PC-9 (cell line): ENCODE measurements around the gene RYR3. TPM values are rescaled to one million over a fixed set of nuclear protein-coding genes. Genes with fewer than 3 reads are reported as not detected.

Source experiments
- BruUV-seq: library from RNA; stranded (reverse); fragments of 400-500 nt; replicated peaks from 2 replicates; lab custom pipeline; 2021; lab: Mats Ljungman, UMichigan
- CTCF ChIA-PET: fragments of 300-600 bp; sonication (Branson Sonifier 250); formaldehyde crosslinking; loops from one replicate; lab custom pipeline; 2022; ENCODE audit warnings: antibody characterized with exemption; lab: Charles Lee
- POLR2A ChIA-PET: fragments of 300-600 bp; sonication (Branson Sonifier 250); formaldehyde crosslinking; loops from one replicate; lab custom pipeline; 2022; ENCODE audit warnings: antibody characterized with exemption; ENCODE audit not compliant: unreplicated experiment; lab: Charles Lee
- DNase-seq, 2 experiments: peaks; one replicate each; pipeline versions ENCODE4 v3.0.0 to v3.0.0-alpha.2; 2015 to 2022; ENCODE audit warnings: mixed read lengths in 1 of 2
- H2AFZ ChIP-seq: fragments of 200-600 bp; sonication (generic); 2 replicates; pipeline ENCODE4 v1.8.1; 2017; ENCODE audit warnings: antibody characterized with exemption
- H3F3A ChIP-seq: fragments of 200-600 bp; sonication (generic); 2 replicates; pipeline ENCODE4 v1.8.1; 2017; ENCODE audit warnings: antibody characterized with exemption, mild to moderate bottlenecking, low read depth; ENCODE audit not compliant: insufficient read depth
- H3K27ac ChIP-seq: fragments of 200-600 bp; sonication (generic); 2 replicates; pipeline ENCODE4 v1.6.1; 2016; ENCODE audit warnings: mixed run types
- H3K27me3 ChIP-seq: fragments of 200-600 bp; sonication (generic); 2 replicates; pipeline ENCODE4 v1.6.1; 2016; ENCODE audit warnings: low read depth, mixed run types; ENCODE audit not compliant: insufficient read depth
- H3K36me3 ChIP-seq: fragments of 200-600 bp; sonication (generic); 2 replicates; pipeline ENCODE4 v1.6.1; 2016; ENCODE audit warnings: low read depth, mixed run types
- H3K4me1 ChIP-seq: fragments of 200-600 bp; sonication (generic); replicated peaks from 2 replicates; pipeline ENCODE4 v1.6.1; 2016; ENCODE audit warnings: mixed run types; ENCODE audit not compliant: insufficient read depth
- H3K4me2 ChIP-seq: fragments of 200-600 bp; sonication (generic); 2 replicates; pipeline ENCODE4 v1.6.1; 2017; ENCODE audit warnings: mixed run types
- H3K4me3 ChIP-seq: fragments of 200-600 bp; sonication (generic); 2 replicates; pipeline ENCODE4 v1.6.1; 2016; ENCODE audit warnings: mixed run types
- H3K79me2 ChIP-seq: fragments of 200-600 bp; sonication (generic); 2 replicates; pipeline ENCODE4 v1.6.1; 2017; ENCODE audit warnings: low read depth, mixed run types
- H3K9me2 ChIP-seq: fragments of 200-600 bp; sonication (generic); 2 replicates; pipeline ENCODE4 v1.8.1; 2017; ENCODE audit warnings: mild to moderate bottlenecking; ENCODE audit not compliant: insufficient read depth
- H3K9me3 ChIP-seq: fragments of 200-600 bp; sonication (generic); 2 replicates; pipeline ENCODE4 v1.8.1; 2016; ENCODE audit warnings: low read depth; ENCODE audit not compliant: insufficient read depth
- H4K20me1 ChIP-seq: fragments of 200-600 bp; sonication (generic); 2 replicates; pipeline ENCODE4 v1.8.1; 2017; ENCODE audit not compliant: insufficient read depth
- CTCF ChIP-seq: fragments of 200-600 bp; sonication (generic); conservative IDR thresholded peaks from 2 replicates; pipeline ENCODE4 v1.6.1; 2017; ENCODE audit warnings: mixed run types, antibody characterized with exemption, mild to moderate bottlenecking, moderate library complexity
- EZH2 ChIP-seq: fragments of 200-600 bp; sonication (generic); IDR thresholded peaks from 2 replicates; pipeline ENCODE4 v1.8.0; 2017; ENCODE audit warnings: antibody characterized with exemption, low read depth
- intact Hi-C: fragments of 100-400 bp; cut with micrococcal nuclease; formaldehyde crosslinking; loops from one replicate; pipeline ENCODE4 v1.10.0; 2022; ENCODE audit not compliant: unreplicated experiment
- total RNA-seq: library from RNA; stranded (reverse); gene quantifications from 2 replicates; pipeline ENCODE4 v1.2.3, GENCODE V29; 2021

Gene RYR3
- total RNA-seq, 1 experiment from 2014 or later, result 0.15 TPM

DNA sequence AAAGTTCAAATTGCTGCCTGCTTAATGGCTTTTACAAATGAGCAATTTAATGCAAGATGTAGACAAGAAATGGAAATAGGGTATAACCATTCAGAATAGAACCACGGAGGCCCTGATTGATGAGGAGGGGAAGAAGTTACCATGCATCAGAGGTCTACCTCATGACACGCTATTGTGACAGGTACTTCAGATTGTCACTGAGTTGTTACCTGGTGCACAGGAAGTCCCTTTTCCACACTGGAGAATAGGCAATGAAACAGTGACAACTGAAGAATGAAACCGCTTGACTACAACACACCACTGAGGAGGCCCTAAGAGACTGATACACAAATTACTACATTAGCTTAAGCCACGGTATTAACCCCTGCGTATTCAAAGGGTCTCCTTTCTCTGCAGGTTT is 251.2 kb downstream of the RYR3 start:
- Histone ChIP-seq H3K9me2 (no peaks in the 10 kb centered on the region), H3K4me1 (no peaks in the 10 kb centered on the region), H3K4me2 (no peak overlapping the region), H4K20me1 (no peaks in the 10 kb centered on the region), H3K9me3 (no peaks in the 10 kb centered on the region), H3K27ac (no peak overlapping the region), H3K79me2 (no peaks in the 10 kb centered on the region), H3F3A (no peaks in the 10 kb centered on the region), H3K4me3 (no peak overlapping the region), H3K36me3 (no peaks in the 10 kb centered on the region), H3K27me3 (no peaks in the 10 kb centered on the region), H2AFZ (no peak overlapping the region)
- intact Hi-C loops, result no loop called here
- no peak for TF ChIP-seq CTCF
- TF ChIP-seq EZH2, result no peak
- BruUV-seq, result no TSS peak
- no peak for DNase-seq
- CTCF ChIA-PET, result no interaction called here
- POLR2A ChIA-PET, result no interaction called here

GRCh38 chr15:33565094-33565493 is 254.3 kb downstream of the RYR3 start:
- intact Hi-C loops, result no loop called here
- H3K4me1 ChIP-seq, result no peaks in the 10 kb centered on the region
- no peaks in the 10 kb centered on the region for H4K20me1 ChIP-seq
- no TSS peak for BruUV-seq
- ChIA-PET POLR2A (no interaction called here), CTCF (no interaction called here)
- no peaks in the 10 kb centered on the region for H3K79me2 ChIP-seq
- peak; percentile 20 to 64 for DNase-seq
- no peak overlapping the region for H3K4me3 ChIP-seq
- no peak overlapping the region for H3K4me2 ChIP-seq
- H3K9me2 ChIP-seq, result no peaks in the 10 kb centered on the region
- no peak for TF ChIP-seq CTCF
- TF ChIP-seq EZH2, result no peak
- no peak overlapping the region for H3K27ac ChIP-seq
- no peaks in the 10 kb centered on the region for H3F3A ChIP-seq
- H3K9me3 ChIP-seq, result no peaks in the 10 kb centered on the region
- H3K27me3 ChIP-seq, result no peaks in the 10 kb centered on the region
- H3K36me3 ChIP-seq, result no peaks in the 10 kb centered on the region
- H2AFZ ChIP-seq, result no peak overlapping the region

- H3F3A ChIP-seq, result no peaks in the 10 kb centered on the region
- H2AFZ ChIP-seq, result no peak overlapping the region
- H3K4me1 ChIP-seq, result no peaks in the 10 kb centered on the region
- H4K20me1 ChIP-seq, result no peaks in the 10 kb centered on the region
- H3K79me2 ChIP-seq, result no peaks in the 10 kb centered on the region
- ChIA-PET CTCF (no interaction called here), POLR2A (no interaction called here)
- H3K9me3 ChIP-seq, result no peaks in the 10 kb centered on the region
- TF ChIP-seq EZH2 (no peak), CTCF (no peak)
- H3K4me2 ChIP-seq, result no peak overlapping the region
- no peaks in the 10 kb centered on the region for H3K9me2 ChIP-seq
- intact Hi-C loops, result no loop called here
- H3K27me3 ChIP-seq, result no peaks in the 10 kb centered on the region
- no peak overlapping the region for H3K27ac ChIP-seq
- no peaks in the 10 kb centered on the region for H3K36me3 ChIP-seq
- H3K4me3 ChIP-seq, result no peak overlapping the region
- BruUV-seq, result no TSS peak
- no peak for DNase-seq
Observed at GRCh38 chr15:33567652-33568051, 256.9 kb downstream of the RYR3 start.
